Measurements from ENCODE around the gene LST1.

- no peak for TF ChIP-seq RFX5 (IDR thresholded peaks at IDR 0.05; ENCODE audit: low read depth, low read length)
- TF ChIP-seq, protein P1, sequence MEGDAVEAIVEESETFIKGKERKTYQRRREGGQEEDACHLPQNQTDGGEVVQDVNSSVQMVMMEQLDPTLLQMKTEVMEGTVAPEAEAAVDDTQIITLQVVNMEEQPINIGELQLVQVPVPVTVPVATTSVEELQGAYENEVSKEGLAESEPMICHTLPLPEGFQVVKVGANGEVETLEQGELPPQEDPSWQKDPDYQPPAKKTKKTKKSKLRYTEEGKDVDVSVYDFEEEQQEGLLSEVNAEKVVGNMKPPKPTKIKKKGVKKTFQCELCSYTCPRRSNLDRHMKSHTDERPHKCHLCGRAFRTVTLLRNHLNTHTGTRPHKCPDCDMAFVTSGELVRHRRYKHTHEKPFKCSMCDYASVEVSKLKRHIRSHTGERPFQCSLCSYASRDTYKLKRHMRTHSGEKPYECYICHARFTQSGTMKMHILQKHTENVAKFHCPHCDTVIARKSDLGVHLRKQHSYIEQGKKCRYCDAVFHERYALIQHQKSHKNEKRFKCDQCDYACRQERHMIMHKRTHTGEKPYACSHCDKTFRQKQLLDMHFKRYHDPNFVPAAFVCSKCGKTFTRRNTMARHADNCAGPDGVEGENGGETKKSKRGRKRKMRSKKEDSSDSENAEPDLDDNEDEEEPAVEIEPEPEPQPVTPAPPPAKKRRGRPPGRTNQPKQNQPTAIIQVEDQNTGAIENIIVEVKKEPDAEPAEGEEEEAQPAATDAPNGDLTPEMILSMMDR (conservative IDR thresholded peaks at IDR 0.05; ENCODE audit: low read depth, low read length), result no peak
- TF ChIP-seq POLR2A (IDR thresholded peaks at IDR 0.05; ENCODE audit: low read depth, low read length), result no peak
- no peak for TF ChIP-seq RAD21 (IDR thresholded peaks at IDR 0.05; ENCODE audit: low read length)
- no peak for TF ChIP-seq SMC3 (IDR thresholded peaks at IDR 0.05; ENCODE audit: low read depth, low read length)
- TF ChIP-seq CEBPB (IDR thresholded peaks at IDR 0.05; ENCODE audit: low read depth, low read length), result no peak
- no peak for TF ChIP-seq MAFK (IDR thresholded peaks at IDR 0.05; ENCODE audit: low read depth, low read length)
- no peak for TF ChIP-seq MXI1 (IDR thresholded peaks at IDR 0.05; ENCODE audit: borderline replicate concordance, low read depth, low read length)
Observed at GRCh38 chr6:31632279-31632946, 46.3 kb downstream of the LST1 start.
